HuH-7.5 (cell line): Measurements from ENCODE around the gene CERK.

ENCODE experiments used
- DNase-seq: peaks from one replicate; pipeline ENCODE4 v3.0.0; 2011; ENCODE audit warnings: low spot score

Gene CERK

GRCh38 chr22:46731246-46732040 is 6.6 kb downstream of the CERK start:
- no peak for DNase-seq

- DNase-seq: no peak
Observed at GRCh38 chr22:46730568-46731245, 7.3 kb downstream of the CERK start.

GRCh38 chr22:46728470-46728869 is 9.6 kb downstream of the CERK start:
- no peak for DNase-seq

- no peak for DNase-seq
Observed at GRCh38 chr22:46727813-46728364, 10.2 kb downstream of the CERK start.

GRCh38 chr22:46726986-46727317 is 11.1 kb downstream of the CERK start:
- no peak for DNase-seq

- no peak for DNase-seq
Observed at GRCh38 chr22:46726066-46726985, 11.7 kb downstream of the CERK start.

GRCh38 chr22:46725096-46725495 is 13.0 kb downstream of the CERK start:
- DNase-seq: no peak

GRCh38 chr22:46723882-46724281 is 14.2 kb downstream of the CERK start:
- DNase-seq: no peak

GRCh38 chr22:46721501-46722085 is 16.5 kb downstream of the CERK start:
- DNase-seq: no peak

GRCh38 chr22:46719921-46720320 is 18.1 kb downstream of the CERK start:
- no peak for DNase-seq

- no peak for DNase-seq
Observed at GRCh38 chr22:46714550-46714949, 23.5 kb downstream of the CERK start.

GRCh38 chr22:46712288-46712687 is 25.8 kb downstream of the CERK start:
- DNase-seq: no peak

GRCh38 chr22:46710806-46711205 is 27.2 kb downstream of the CERK start:
- DNase-seq: no peak

- no peak for DNase-seq
Observed at GRCh38 chr22:46708766-46709330, 29.2 kb downstream of the CERK start.

GRCh38 chr22:46707827-46708570 is 30.1 kb downstream of the CERK start:
- DNase-seq: no peak

GRCh38 chr22:46707305-46707704 is 30.7 kb downstream of the CERK start:
- no peak for DNase-seq

- no peak for DNase-seq
Observed at GRCh38 chr22:46706060-46706459, 32.0 kb downstream of the CERK start.

GRCh38 chr22:46703996-46704370 is 34.1 kb downstream of the CERK start:
- DNase-seq: no peak

- no peak for DNase-seq
Observed at GRCh38 chr22:46703171-46703995, 34.7 kb downstream of the CERK start.

GRCh38 chr22:46701262-46701661 is 36.8 kb downstream of the CERK start:
- no peak for DNase-seq
